Measurements from ENCODE around the gene OBP2B. TPM values are rescaled to one million over a fixed set of nuclear protein-coding genes. Genes with fewer than 3 reads are reported as not detected.

Gene OBP2B
- total RNA-seq, 1 experiment from 2014 or later = not detected

- Histone ChIP-seq H3F3A (ENCODE audit: insufficient read depth, low read depth) (peaks cover 36% of the 10 kb centered on the region), H4K20me1 (ENCODE audit: insufficient read depth) (no peaks in the 10 kb centered on the region), H3K36me3 (ENCODE audit: low read depth) (no peaks in the 10 kb centered on the region), H3K27me3 (ENCODE audit: insufficient read depth, low read depth) (no peaks in the 10 kb centered on the region), H3K9me3 (ENCODE audit: insufficient read depth, low read depth) (no peaks in the 10 kb centered on the region), H3K9me2 (ENCODE audit: insufficient read depth) (no peaks in the 10 kb centered on the region), H3K4me1 (replicated peaks; ENCODE audit: insufficient read depth) (peaks cover 48% of the 10 kb centered on the region), H3K79me2 (ENCODE audit: low read depth) (no peaks in the 10 kb centered on the region), H2AFZ (no peak overlapping the region), H3K27ac (no peak overlapping the region), H3K4me2 (0 out of 2 replicates have a peak overlapping the region, but pooled peaks have one; percentile 73), H3K4me3 (no peak overlapping the region)
- DNase-seq = no peak
- no TSS peak for BruUV-seq (replicated peaks)
- ChIA-PET CTCF (interaction anchor here (1.0 kb wide), 1 partner anchor 80 kb away, joined by 3 read pairs; no protein-coding TSS in a partner anchor), POLR2A (ENCODE audit: unreplicated experiment) (no interaction called here)
- TF ChIP-seq EZH2 (IDR thresholded peaks at IDR 0.05; ENCODE audit: low read depth) = no peak
- TF ChIP-seq, protein P1, sequence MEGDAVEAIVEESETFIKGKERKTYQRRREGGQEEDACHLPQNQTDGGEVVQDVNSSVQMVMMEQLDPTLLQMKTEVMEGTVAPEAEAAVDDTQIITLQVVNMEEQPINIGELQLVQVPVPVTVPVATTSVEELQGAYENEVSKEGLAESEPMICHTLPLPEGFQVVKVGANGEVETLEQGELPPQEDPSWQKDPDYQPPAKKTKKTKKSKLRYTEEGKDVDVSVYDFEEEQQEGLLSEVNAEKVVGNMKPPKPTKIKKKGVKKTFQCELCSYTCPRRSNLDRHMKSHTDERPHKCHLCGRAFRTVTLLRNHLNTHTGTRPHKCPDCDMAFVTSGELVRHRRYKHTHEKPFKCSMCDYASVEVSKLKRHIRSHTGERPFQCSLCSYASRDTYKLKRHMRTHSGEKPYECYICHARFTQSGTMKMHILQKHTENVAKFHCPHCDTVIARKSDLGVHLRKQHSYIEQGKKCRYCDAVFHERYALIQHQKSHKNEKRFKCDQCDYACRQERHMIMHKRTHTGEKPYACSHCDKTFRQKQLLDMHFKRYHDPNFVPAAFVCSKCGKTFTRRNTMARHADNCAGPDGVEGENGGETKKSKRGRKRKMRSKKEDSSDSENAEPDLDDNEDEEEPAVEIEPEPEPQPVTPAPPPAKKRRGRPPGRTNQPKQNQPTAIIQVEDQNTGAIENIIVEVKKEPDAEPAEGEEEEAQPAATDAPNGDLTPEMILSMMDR (conservative IDR thresholded peaks at IDR 0.05) = no peak
- intact Hi-C loops (cut with micrococcal nuclease; ENCODE audit: unreplicated experiment) = no loop called here
These were observed 40.3 kb upstream of the OBP2B start for GRCh38 chr9:133249337-133249736.

- H3K4me3 ChIP-seq = no peak overlapping the region
- H2AFZ ChIP-seq = no peak overlapping the region
- no peaks in the 10 kb centered on the region for H3K9me3 ChIP-seq (ENCODE audit: insufficient read depth, low read depth)
- H3K36me3 ChIP-seq (ENCODE audit: low read depth) = no peaks in the 10 kb centered on the region
- no peak for DNase-seq
- intact Hi-C loops (cut with micrococcal nuclease; ENCODE audit: unreplicated experiment) = no loop called here
- no peaks in the 10 kb centered on the region for H3K9me2 ChIP-seq (ENCODE audit: insufficient read depth)
- no TSS peak for BruUV-seq (replicated peaks)
- ChIA-PET CTCF (no interaction called here), POLR2A (ENCODE audit: unreplicated experiment) (no interaction called here)
- H3K27ac ChIP-seq = no peak overlapping the region
- H3K4me1 ChIP-seq (replicated peaks; ENCODE audit: insufficient read depth) = peaks cover 48% of the 10 kb centered on the region
- H3F3A ChIP-seq (ENCODE audit: insufficient read depth, low read depth) = peaks cover 36% of the 10 kb centered on the region
- no peak overlapping the region for H3K4me2 ChIP-seq
- H4K20me1 ChIP-seq (ENCODE audit: insufficient read depth) = no peaks in the 10 kb centered on the region
- H3K27me3 ChIP-seq (ENCODE audit: insufficient read depth, low read depth) = no peaks in the 10 kb centered on the region
- H3K79me2 ChIP-seq (ENCODE audit: low read depth) = no peaks in the 10 kb centered on the region
- no peak for TF ChIP-seq EZH2 (IDR thresholded peaks at IDR 0.05; ENCODE audit: low read depth)
These were observed 39.8 kb upstream of the OBP2B start for GRCh38 chr9:133248726-133249295.

GRCh38 chr9:133247632-133248031, 38.6 kb upstream of the OBP2B start:
- H3K79me2 ChIP-seq (ENCODE audit: low read depth) = no peaks in the 10 kb centered on the region
- H3K27me3 ChIP-seq (ENCODE audit: insufficient read depth, low read depth) = no peaks in the 10 kb centered on the region
- BruUV-seq (replicated peaks) = no TSS peak
- ChIA-PET CTCF (no interaction called here), POLR2A (ENCODE audit: unreplicated experiment) (no interaction called here)
- no peak overlapping the region for H2AFZ ChIP-seq
- H4K20me1 ChIP-seq (ENCODE audit: insufficient read depth) = no peaks in the 10 kb centered on the region
- intact Hi-C loops (cut with micrococcal nuclease; ENCODE audit: unreplicated experiment) = no loop called here
- H3K4me3 ChIP-seq = no peak overlapping the region
- H3K9me3 ChIP-seq (ENCODE audit: insufficient read depth, low read depth) = no peaks in the 10 kb centered on the region
- no peaks in the 10 kb centered on the region for H3K9me2 ChIP-seq (ENCODE audit: insufficient read depth)
- TF ChIP-seq, protein P1 (conservative IDR thresholded peaks at IDR 0.05) = no peak
- no peak for TF ChIP-seq EZH2 (IDR thresholded peaks at IDR 0.05; ENCODE audit: low read depth)
- H3K4me1 ChIP-seq (replicated peaks; ENCODE audit: insufficient read depth) = peaks cover 36% of the 10 kb centered on the region
- no peak for DNase-seq
- no peak overlapping the region for H3K4me2 ChIP-seq
- H3K36me3 ChIP-seq (ENCODE audit: low read depth) = no peaks in the 10 kb centered on the region
- H3K27ac ChIP-seq = no peak overlapping the region
- peaks cover 26% of the 10 kb centered on the region for H3F3A ChIP-seq (ENCODE audit: insufficient read depth, low read depth)

DNA sequence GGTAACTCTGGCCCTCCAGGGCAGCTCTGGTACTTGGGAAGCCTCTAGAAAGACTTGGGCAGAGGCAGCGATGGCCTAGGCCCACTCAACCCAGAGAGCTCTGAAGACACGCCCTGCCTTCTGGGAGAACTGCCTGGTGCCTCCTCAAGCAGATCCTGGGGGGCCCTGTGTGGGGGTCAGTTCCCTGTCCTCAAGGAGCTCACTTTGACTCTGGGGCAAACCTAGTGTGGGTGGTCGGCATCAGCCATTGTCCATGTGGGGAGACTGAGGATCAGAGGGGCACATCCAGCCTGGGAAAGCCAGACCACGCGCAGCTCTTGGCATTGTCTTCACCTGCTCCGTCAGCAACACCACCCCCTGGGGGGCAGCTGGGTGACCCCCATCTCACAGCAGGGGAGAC, 37.9 kb upstream of the OBP2B start:
- intact Hi-C loops (cut with micrococcal nuclease; ENCODE audit: unreplicated experiment) = no loop called here

More for the DNA sequence above, 37.9 kb upstream of the OBP2B start:
- no peak for DNase-seq
- H3K4me1 ChIP-seq (replicated peaks; ENCODE audit: insufficient read depth) = peaks cover 30% of the 10 kb centered on the region
- H3K9me2 ChIP-seq (ENCODE audit: insufficient read depth) = no peaks in the 10 kb centered on the region
- H3K36me3 ChIP-seq (ENCODE audit: low read depth) = no peaks in the 10 kb centered on the region
- H3K27me3 ChIP-seq (ENCODE audit: insufficient read depth, low read depth) = no peaks in the 10 kb centered on the region
- POLR2A ChIA-PET (ENCODE audit: unreplicated experiment) = no interaction called here
- TF ChIP-seq EZH2 (IDR thresholded peaks at IDR 0.05; ENCODE audit: low read depth) = no peak
- no peak overlapping the region for H2AFZ ChIP-seq
- H3K79me2 ChIP-seq (ENCODE audit: low read depth) = no peaks in the 10 kb centered on the region
- CTCF ChIA-PET = interaction anchor here (0.6 kb wide), 1 partner anchor 161 kb away, joined by 4 read pairs; no protein-coding TSS in a partner anchor
- no peaks in the 10 kb centered on the region for H3K9me3 ChIP-seq (ENCODE audit: insufficient read depth, low read depth)
- H3K27ac ChIP-seq = no peak overlapping the region
- no peaks in the 10 kb centered on the region for H4K20me1 ChIP-seq (ENCODE audit: insufficient read depth)
- H3F3A ChIP-seq (ENCODE audit: insufficient read depth, low read depth) = peaks cover 19% of the 10 kb centered on the region; the same call in 1 of the 2 replicates
- H3K4me3 ChIP-seq = no peak overlapping the region
- no peak overlapping the region for H3K4me2 ChIP-seq
- BruUV-seq (replicated peaks) = no TSS peak

All from PC-9 (cell line).